ENCODE results near the gene HOXA1. TPM values are rescaled to one million over a fixed set of nuclear protein-coding genes. Genes with fewer than 3 reads are reported as not detected.

Gene HOXA1
- total RNA-seq, 1 experiment from 2014 or later: 1.4 TPM

DNA sequence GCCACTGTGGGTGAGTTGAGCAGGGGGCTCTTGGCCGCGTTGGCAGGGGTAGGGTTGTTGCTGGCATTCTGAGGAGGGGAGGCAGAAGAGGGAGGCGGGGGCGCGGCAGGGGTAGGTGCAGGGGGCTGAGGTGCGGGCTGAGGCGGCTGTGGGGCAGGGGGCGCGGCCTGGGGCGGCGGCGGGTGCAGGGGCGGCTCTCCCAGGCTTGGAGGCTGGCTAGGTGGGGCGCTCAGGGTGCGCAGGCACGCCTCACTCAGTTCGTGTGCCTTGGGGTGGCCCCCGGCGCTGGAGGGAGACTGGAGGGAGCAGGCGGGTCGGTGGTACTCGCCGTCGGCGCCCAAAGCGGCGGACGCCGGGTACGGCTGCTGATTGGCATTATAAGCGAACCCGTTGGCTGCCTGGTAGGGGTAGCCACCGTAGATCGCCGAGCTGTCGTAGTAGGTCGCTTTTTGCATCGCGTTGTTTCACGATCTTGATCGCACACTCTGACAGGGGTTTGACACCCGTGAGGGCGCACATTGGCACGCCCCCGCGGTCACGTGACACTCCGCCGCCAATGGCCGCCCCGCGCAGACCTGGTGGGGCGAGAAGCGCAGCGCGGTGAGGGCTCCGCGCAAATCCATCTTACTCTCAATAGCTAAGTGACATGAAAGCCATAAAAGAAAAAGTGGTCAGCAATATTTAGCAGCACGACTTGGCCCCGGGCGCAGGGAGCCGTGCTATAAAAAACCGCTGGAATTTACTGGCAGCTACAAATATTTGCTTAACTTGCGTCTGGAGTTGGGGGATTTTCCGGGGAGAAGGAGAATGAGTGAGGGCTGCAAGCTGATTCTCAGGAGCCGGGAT is 14.6 kb upstream of the HOXA1 start:
- CTCF ChIA-PET: interaction anchor here (0.5 to 1.3 kb wide), 4 partner anchors 11 to 467 kb away, joined by 3 to 4 read pairs (median 3); partner anchors contain the start of gene HOXA11
- H3K9me2 ChIP-seq (replicated peaks; ENCODE audit: low read length): no peaks in the 10 kb centered on the region
- POLR2A ChIA-PET (ENCODE audit: unreplicated experiment): interaction anchor here (0.6 to 0.9 kb wide), 9 partner anchors 14 to 419 kb away, joined by 3 to 6 read pairs (median 3); no protein-coding TSS in a partner anchor
- no peaks in the 10 kb centered on the region for H3K9me3 ChIP-seq (ENCODE audit: low read length)
- ATAC-seq (peak; percentile 41), DNase-seq (peak; percentile 94)
- H3K4me2 ChIP-seq (ENCODE audit: low read length): peak overlapping the region; percentile 96
- H3F3A ChIP-seq (ENCODE audit: low read length, unreplicated experiment): peaks cover under 1% of the 10 kb centered on the region
- peaks cover 45% of the 10 kb centered on the region for H3K4me1 ChIP-seq (ENCODE audit: insufficient read depth, low read length)
- peak overlapping the region; percentile 99 for H3K4me3 ChIP-seq (ENCODE audit: low read length)
- no peaks in the 10 kb centered on the region for H3K36me3 ChIP-seq (ENCODE audit: low read depth, low read length)
- TF ChIP-seq EZH2phosphoT487 (IDR thresholded peaks at IDR 0.05; ENCODE audit: borderline replicate concordance, low read length) (no peak), EZH2 (IDR thresholded peaks at IDR 0.05; ENCODE audit: low read length, unreplicated experiment) (no peak)
- TF ChIP-seq, protein P1, sequence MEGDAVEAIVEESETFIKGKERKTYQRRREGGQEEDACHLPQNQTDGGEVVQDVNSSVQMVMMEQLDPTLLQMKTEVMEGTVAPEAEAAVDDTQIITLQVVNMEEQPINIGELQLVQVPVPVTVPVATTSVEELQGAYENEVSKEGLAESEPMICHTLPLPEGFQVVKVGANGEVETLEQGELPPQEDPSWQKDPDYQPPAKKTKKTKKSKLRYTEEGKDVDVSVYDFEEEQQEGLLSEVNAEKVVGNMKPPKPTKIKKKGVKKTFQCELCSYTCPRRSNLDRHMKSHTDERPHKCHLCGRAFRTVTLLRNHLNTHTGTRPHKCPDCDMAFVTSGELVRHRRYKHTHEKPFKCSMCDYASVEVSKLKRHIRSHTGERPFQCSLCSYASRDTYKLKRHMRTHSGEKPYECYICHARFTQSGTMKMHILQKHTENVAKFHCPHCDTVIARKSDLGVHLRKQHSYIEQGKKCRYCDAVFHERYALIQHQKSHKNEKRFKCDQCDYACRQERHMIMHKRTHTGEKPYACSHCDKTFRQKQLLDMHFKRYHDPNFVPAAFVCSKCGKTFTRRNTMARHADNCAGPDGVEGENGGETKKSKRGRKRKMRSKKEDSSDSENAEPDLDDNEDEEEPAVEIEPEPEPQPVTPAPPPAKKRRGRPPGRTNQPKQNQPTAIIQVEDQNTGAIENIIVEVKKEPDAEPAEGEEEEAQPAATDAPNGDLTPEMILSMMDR (conservative IDR thresholded peaks at IDR 0.05; ENCODE audit: low read depth, low read length): no peak
- H3K27ac ChIP-seq (ENCODE audit: low read length): peak overlapping the region; percentile 99
- H4K20me1 ChIP-seq (ENCODE audit: low read length): no peaks in the 10 kb centered on the region
- peak overlapping the region; percentile 32; the same call in 1 of the 2 replicates for H2AFZ ChIP-seq (ENCODE audit: low read length)
- no TSS peak for BruUV-seq (replicated peaks)
- peaks cover 52% of the 10 kb centered on the region for H3K79me2 ChIP-seq (ENCODE audit: low read length)
- H3K9ac ChIP-seq (ENCODE audit: low read length): peak overlapping the region; percentile 93
- intact Hi-C loops (cut with micrococcal nuclease): loop anchor here (1.0 kb wide), 1 partner anchor 12 kb away; no protein-coding TSS in a partner anchor
- no peaks in the 10 kb centered on the region for H3K27me3 ChIP-seq (ENCODE audit: low read length)

GRCh38 chr7:27109466-27110185 is 13.8 kb upstream of the HOXA1 start:
- Histone ChIP-seq H3K9ac (ENCODE audit: low read length) (no peak overlapping the region), H3K79me2 (ENCODE audit: low read length) (peaks cover 47% of the 10 kb centered on the region), H3K9me3 (ENCODE audit: low read length) (no peaks in the 10 kb centered on the region), H3K27ac (ENCODE audit: low read length) (peak overlapping the region; percentile 99; the same call in 1 of the 2 replicates), H3K9me2 (replicated peaks; ENCODE audit: low read length) (no peaks in the 10 kb centered on the region), H3K36me3 (ENCODE audit: low read depth, low read length) (no peaks in the 10 kb centered on the region), H3K27me3 (ENCODE audit: low read length) (no peaks in the 10 kb centered on the region), H3K4me2 (ENCODE audit: low read length) (peak overlapping the region; percentile 96; the same call in 1 of the 2 replicates), H3F3A (ENCODE audit: low read length, unreplicated experiment) (no peaks in the 10 kb centered on the region), H3K4me1 (ENCODE audit: insufficient read depth, low read length) (peaks cover 41% of the 10 kb centered on the region), H2AFZ (ENCODE audit: low read length) (no peak overlapping the region), H4K20me1 (ENCODE audit: low read length) (no peaks in the 10 kb centered on the region), H3K4me3 (ENCODE audit: low read length) (no peak overlapping the region)
- ChIA-PET CTCF (no interaction called here), POLR2A (ENCODE audit: unreplicated experiment) (interaction anchor here (0.6 kb wide), 2 partner anchors 80 to 232 kb away, joined by 3 read pairs; no protein-coding TSS in a partner anchor)
- no peak for ATAC-seq
- no peak for DNase-seq
- intact Hi-C loops (cut with micrococcal nuclease): loop anchor here (1.0 kb wide), 1 partner anchor 11 kb away; no protein-coding TSS in a partner anchor
- no TSS peak for BruUV-seq (replicated peaks)
- TF ChIP-seq, protein P1 (conservative IDR thresholded peaks at IDR 0.05; ENCODE audit: low read depth, low read length): no peak

Measured in PC-3 (cell line).